Caco-2 (cell line): ENCODE data around the gene ELOA2. TPM values are rescaled to one million over a fixed set of nuclear protein-coding genes. Genes with fewer than 3 reads are reported as not detected.
A peak's percentile ranks its signal among the peaks of the same experiment; 100 is the strongest.

ENCODE experiments used
- BruUV-seq: library from RNA; stranded (reverse); fragments of 400-500 nt; replicated peaks from 2 replicates; lab custom pipeline; 2021; lab: Mats Ljungman, UMichigan
- CTCF ChIA-PET: fragments of 300-600 bp; sonication (Branson Sonifier 250); formaldehyde crosslinking; loops from one replicate; lab custom pipeline; 2022; ENCODE audit warnings: antibody characterized with exemption; lab: Charles Lee
- POLR2A ChIA-PET: fragments of 300-600 bp; sonication (Branson Sonifier 250); formaldehyde crosslinking; loops from one replicate; lab custom pipeline; 2022; ENCODE audit warnings: antibody characterized with exemption; lab: Charles Lee
- DNase-seq, 2 experiments: peaks; one replicate each; pipeline versions ENCODE4 v3.0.0 to v3.0.0-alpha.2; 2020 to 2022
- H3K27me3 ChIP-seq: replicated peaks from 2 replicates; pipeline ENCODE4 v1.6.0; 2011; ENCODE audit warnings: low read length; ENCODE audit not compliant: control insufficient read depth, insufficient read depth
- H3K36me3 ChIP-seq: 2 replicates; pipeline ENCODE4 v1.5.1; 2011; ENCODE audit warnings: low read length; ENCODE audit not compliant: control insufficient read depth, insufficient read depth
- H3K4me1 ChIP-seq: fragments of 250-450 bp; sonication (Bioruptor Pico); 2 replicates; pipeline ENCODE4 v1.5.1; 2020; ENCODE audit warnings: mild to moderate bottlenecking
- H3K4me3 ChIP-seq: 2 replicates; pipeline ENCODE4 v1.5.1; 2011; ENCODE audit warnings: low read depth, mild to moderate bottlenecking, control low read depth, low read length
- H3K9me3 ChIP-seq: fragments of 250-450 bp; sonication (Bioruptor Pico); 2 replicates; pipeline ENCODE4 v1.5.1; 2020; ENCODE audit warnings: mild to moderate bottlenecking, moderate library complexity
- H3K27ac Mint-ChIP-seq: one replicate; pipeline ENCODE4 v1.8.0; 2022; ENCODE audit warnings: mixed read lengths; ENCODE audit not compliant: unreplicated experiment
- H3K27me3 Mint-ChIP-seq: one replicate; pipeline ENCODE4 v1.8.0; 2022; ENCODE audit warnings: mixed read lengths; ENCODE audit not compliant: insufficient read depth, unreplicated experiment
- H3K36me3 Mint-ChIP-seq: one replicate; pipeline ENCODE4 v1.8.0; 2022; ENCODE audit warnings: mild to moderate bottlenecking, mixed read lengths; ENCODE audit not compliant: insufficient read depth, unreplicated experiment
- H3K4me1 Mint-ChIP-seq: one replicate; pipeline ENCODE4 v1.8.0; 2022; ENCODE audit warnings: low read depth, mixed read lengths; ENCODE audit not compliant: unreplicated experiment
- H3K4me3 Mint-ChIP-seq: one replicate; pipeline ENCODE4 v1.8.0; 2022; ENCODE audit warnings: mild to moderate bottlenecking, moderate library complexity, mixed read lengths; ENCODE audit not compliant: unreplicated experiment
- H3K9me3 Mint-ChIP-seq: one replicate; pipeline ENCODE4 v1.8.0; 2022; ENCODE audit warnings: mixed read lengths; ENCODE audit not compliant: unreplicated experiment
- CTCF ChIP-seq, 2 experiments: fragments of 200-600 bp in 1 of 2; IDR thresholded peaks; 1 replicate in 1 of 2; 2 replicates in 1 of 2; pipeline versions ENCODE4 v1.5.1 to v1.8.0; 2011 to 2022; ENCODE audit warnings: antibody characterized with exemption in 1 of 2, control low read depth in 1 of 2, inconsistent platforms in 1 of 2, low read depth in 1 of 2, low read length in 1 of 2, mild to moderate bottlenecking in 1 of 2, moderate library complexity in 1 of 2; ENCODE audit not compliant: insufficient read depth in 1 of 2, severe bottlenecking in 1 of 2, unreplicated experiment in 1 of 2
- intact Hi-C: fragments of 100-400 bp; cut with micrococcal nuclease; formaldehyde crosslinking; loops from one replicate; pipeline ENCODE4 v1.10.0; 2022; ENCODE audit not compliant: unreplicated experiment
- total RNA-seq: library from RNA; stranded (reverse); gene quantifications from 2 replicates; pipeline ENCODE4 v1.2.3, GENCODE V29; 2022

ELOA2 gene
- total RNA-seq, 1 experiment from 2014 or later: not detected

- Mint-ChIP-seq H3K4me1 (no peaks in the 10 kb centered on the region), H3K4me3 (no peak overlapping the region), H3K36me3 (no peaks in the 10 kb centered on the region), H3K27me3 (peaks cover 6% of the 10 kb centered on the region), H3K27ac (no peak overlapping the region), H3K9me3 (no peaks in the 10 kb centered on the region)
- Histone ChIP-seq H3K4me1 (no peaks in the 10 kb centered on the region), H3K4me3 (no peak overlapping the region), H3K9me3 (no peaks in the 10 kb centered on the region), H3K36me3 (no peaks in the 10 kb centered on the region), H3K27me3 (no peaks in the 10 kb centered on the region)
- ChIA-PET POLR2A (no interaction called here), CTCF (interaction anchor here (1.4 kb wide), 1 partner anchor 154 kb away, joined by 7 read pairs; no protein-coding TSS in a partner anchor)
- intact Hi-C loops: no loop called here
- DNase-seq: no peak
- no TSS peak for BruUV-seq
- peak; percentile 21 to 33 for TF ChIP-seq CTCF (IDR thresholded peaks at IDR 0.05; ENCODE audit: insufficient read depth in 1 of 2, low read depth in 1 of 2, low read length in 1 of 2, severe bottlenecking in 1 of 2, unreplicated experiment in 1 of 2)
These were observed 15.0 kb upstream of the ELOA2 start for GRCh38 chr18:47050468-47050867.

DNA sequence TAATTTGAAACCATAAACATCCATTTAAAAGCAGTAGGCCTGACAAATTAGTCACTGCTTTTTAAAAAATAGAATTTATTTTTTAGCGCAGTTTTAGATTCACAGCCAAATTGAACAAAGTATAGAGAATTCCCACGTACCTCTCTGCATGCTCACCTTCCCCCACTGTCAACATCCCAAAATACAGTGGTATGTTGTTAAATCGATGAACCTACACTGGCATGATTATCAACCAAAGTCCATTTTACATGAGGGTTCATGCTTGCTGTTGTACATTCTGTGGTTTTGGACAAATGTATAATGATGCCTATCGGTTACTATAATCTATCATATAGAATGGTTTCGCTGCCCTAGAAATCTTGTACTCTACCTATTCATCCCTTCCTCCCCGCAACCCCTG is 5.6 kb upstream of the ELOA2 start:
- intact Hi-C loops: no loop called here
- Mint-ChIP-seq H3K4me3 (no peak overlapping the region), H3K36me3 (no peaks in the 10 kb centered on the region), H3K27ac (no peak overlapping the region), H3K9me3 (no peaks in the 10 kb centered on the region), H3K27me3 (peaks cover 8% of the 10 kb centered on the region), H3K4me1 (no peaks in the 10 kb centered on the region)
- POLR2A ChIA-PET: no interaction called here
- CTCF ChIA-PET: no interaction called here
- Histone ChIP-seq H3K36me3 (no peaks in the 10 kb centered on the region), H3K27me3 (no peaks in the 10 kb centered on the region), H3K9me3 (no peaks in the 10 kb centered on the region), H3K4me3 (no peak overlapping the region), H3K4me1 (no peaks in the 10 kb centered on the region)
- DNase-seq: no peak
- TF ChIP-seq CTCF (IDR thresholded peaks at IDR 0.05; ENCODE audit: insufficient read depth in 1 of 2, low read depth in 1 of 2, low read length in 1 of 2, severe bottlenecking in 1 of 2, unreplicated experiment in 1 of 2): no peak
- no TSS peak for BruUV-seq

DNA sequence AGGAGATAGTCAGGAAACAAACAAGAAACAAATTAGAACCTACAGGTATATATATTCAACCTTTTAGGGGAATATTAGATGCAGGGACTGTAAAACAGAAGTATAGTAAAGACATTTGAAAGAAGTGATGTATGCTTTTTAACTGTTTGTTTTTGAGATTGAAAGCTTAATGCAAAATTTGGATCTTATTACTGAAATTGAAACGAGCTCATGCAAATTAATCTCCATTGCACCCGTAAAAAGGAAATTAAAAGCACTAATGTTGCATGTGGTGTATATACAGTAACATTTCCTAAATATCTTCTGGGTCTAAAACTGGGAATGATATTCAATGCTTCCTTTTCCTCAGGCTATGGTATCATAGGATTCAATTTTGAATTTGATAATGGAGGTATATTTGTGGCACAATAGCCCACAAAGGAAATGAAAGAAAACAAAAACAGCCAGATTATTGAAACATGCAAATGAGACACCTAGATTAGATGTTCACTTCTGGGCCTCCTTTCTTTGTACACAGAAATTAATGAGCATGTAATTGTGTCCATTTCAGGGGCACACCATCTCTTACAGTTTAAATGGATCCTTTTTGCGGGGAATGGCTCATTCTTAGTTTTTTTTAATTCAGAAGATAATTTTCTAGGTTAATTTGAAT is 1.6 kb upstream of the ELOA2 start:
- H3K27me3 Mint-ChIP-seq: peaks cover 8% of the 10 kb centered on the region
- ChIA-PET CTCF (no interaction called here), POLR2A (no interaction called here)
- Histone ChIP-seq H3K4me1 (no peaks in the 10 kb centered on the region), H3K36me3 (no peaks in the 10 kb centered on the region), H3K27me3 (no peaks in the 10 kb centered on the region), H3K4me3 (no peak overlapping the region), H3K9me3 (no peaks in the 10 kb centered on the region)
- H3K9me3 Mint-ChIP-seq: no peaks in the 10 kb centered on the region
- DNase-seq: no peak
- no peak overlapping the region for H3K27ac Mint-ChIP-seq
- H3K4me1 Mint-ChIP-seq: no peaks in the 10 kb centered on the region
- BruUV-seq: no TSS peak
- no peak overlapping the region for H3K4me3 Mint-ChIP-seq
- intact Hi-C loops: no loop called here
- no peaks in the 10 kb centered on the region for H3K36me3 Mint-ChIP-seq
- no peak for TF ChIP-seq CTCF (IDR thresholded peaks at IDR 0.05; ENCODE audit: insufficient read depth in 1 of 2, low read depth in 1 of 2, low read length in 1 of 2, severe bottlenecking in 1 of 2, unreplicated experiment in 1 of 2)
